ENCODE measurements around the gene ASL. TPM values are rescaled to one million over a fixed set of nuclear protein-coding genes. Genes with fewer than 3 reads are reported as not detected.
"Not testable (repeated sequence)": the region's sequence is repeated elsewhere in the genome, so short reads cannot be mapped to it uniquely, and the experiment has no call there.

The ASL gene
- total RNA-seq, 1 experiment from 2014 or later: 19.0 TPM

DNA sequence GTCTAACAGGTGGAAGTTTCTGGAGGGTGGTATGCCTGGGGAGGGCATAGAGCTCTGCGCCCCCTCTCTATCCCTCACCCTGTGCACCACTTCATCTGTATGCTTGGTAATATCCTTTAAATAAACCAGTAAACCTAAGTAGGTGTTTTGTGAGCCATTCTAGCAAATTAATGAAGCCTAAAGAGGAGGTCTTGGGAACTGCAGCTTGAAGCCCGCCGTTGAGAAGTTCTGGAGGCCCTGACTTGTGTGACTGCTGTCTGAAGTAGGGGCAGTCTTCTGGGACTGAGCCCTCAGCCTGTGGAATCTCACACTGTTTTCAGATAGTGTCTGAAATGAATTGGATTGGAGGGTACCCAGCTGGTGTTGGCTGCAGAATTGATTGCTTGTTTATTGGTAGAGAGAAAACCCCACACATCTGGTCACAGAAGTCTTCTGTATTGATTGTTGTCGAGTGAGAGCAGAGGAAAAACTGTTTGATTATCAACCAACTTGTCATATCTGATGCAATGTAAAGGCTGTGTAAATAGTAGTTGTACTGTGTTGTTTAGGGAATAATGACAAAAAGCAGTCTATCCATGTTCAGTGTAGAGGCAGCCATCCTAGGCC, 43.7 kb downstream of the ASL start:
- Histone ChIP-seq H3K9me3 (ENCODE audit: insufficient read depth, low read depth) (no peaks in the 10 kb centered on the region), H3K27me3 (ENCODE audit: insufficient read depth, low read depth) (no peaks in the 10 kb centered on the region), H3K4me3 (no peak overlapping the region), H3K4me1 (replicated peaks; ENCODE audit: insufficient read depth) (peaks cover 8% of the 10 kb centered on the region), H3K36me3 (ENCODE audit: low read depth) (peaks cover 6% of the 10 kb centered on the region; the same call in 1 of the 2 replicates), H4K20me1 (ENCODE audit: insufficient read depth) (peaks cover 63% of the 10 kb centered on the region), H3K4me2 (no peak overlapping the region), H3F3A (ENCODE audit: insufficient read depth, low read depth) (0 out of 2 replicates have a peak, but pooled peaks cover 3% of the 10 kb centered on the region), H2AFZ (no peak overlapping the region), H3K9me2 (ENCODE audit: insufficient read depth) (no peaks in the 10 kb centered on the region), H3K79me2 (ENCODE audit: low read depth) (peaks cover 85% of the 10 kb centered on the region), H3K27ac (no peak overlapping the region)
- no TSS peak for BruUV-seq (replicated peaks)
- TF ChIP-seq CTCF (conservative IDR thresholded peaks at IDR 0.05): no peak
- TF ChIP-seq EZH2 (IDR thresholded peaks at IDR 0.05; ENCODE audit: low read depth): no peak
- intact Hi-C loops (cut with micrococcal nuclease; ENCODE audit: unreplicated experiment): no loop called here
- CTCF ChIA-PET: no interaction called here
- POLR2A ChIA-PET (ENCODE audit: unreplicated experiment): no interaction called here
- DNase-seq: no peak

DNA sequence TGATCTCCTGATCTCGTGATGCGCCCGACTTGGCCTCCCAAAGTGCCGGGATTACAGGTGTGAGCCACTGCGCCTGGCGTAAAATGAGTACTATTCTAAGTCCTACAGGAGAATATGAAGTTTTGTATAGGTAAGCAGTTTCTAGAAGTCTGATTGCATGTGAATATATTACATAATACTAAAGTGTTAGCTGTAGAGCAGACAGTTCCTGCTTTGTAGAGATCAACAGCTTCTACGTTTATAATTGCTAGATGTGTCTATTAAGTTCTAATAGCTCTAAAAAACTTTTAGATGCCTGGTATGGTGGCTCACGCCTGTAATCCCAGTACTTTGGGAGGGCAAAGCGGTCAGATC, 47.5 kb downstream of the ASL start:
- intact Hi-C loops (cut with micrococcal nuclease; ENCODE audit: unreplicated experiment): no loop called here
- Histone ChIP-seq H3K9me2 (ENCODE audit: insufficient read depth) (no peaks in the 10 kb centered on the region), H3K4me1 (replicated peaks; ENCODE audit: insufficient read depth) (no peaks in the 10 kb centered on the region), H2AFZ (no peak overlapping the region), H3K4me3 (no peak overlapping the region), H3K79me2 (ENCODE audit: low read depth) (peaks cover 69% of the 10 kb centered on the region), H3K27ac (no peak overlapping the region), H3K27me3 (ENCODE audit: insufficient read depth, low read depth) (no peaks in the 10 kb centered on the region), H4K20me1 (ENCODE audit: insufficient read depth) (peaks cover 57% of the 10 kb centered on the region), H3K36me3 (ENCODE audit: low read depth) (peaks cover 4% of the 10 kb centered on the region; the same call in 1 of the 2 replicates), H3F3A (ENCODE audit: insufficient read depth, low read depth) (0 out of 2 replicates have a peak, but pooled peaks cover 3% of the 10 kb centered on the region), H3K4me2 (no peak overlapping the region), H3K9me3 (ENCODE audit: insufficient read depth, low read depth) (no peaks in the 10 kb centered on the region)
- TF ChIP-seq EZH2 (IDR thresholded peaks at IDR 0.05; ENCODE audit: low read depth) (no peak), CTCF (conservative IDR thresholded peaks at IDR 0.05) (no peak)
- no peak for DNase-seq
- ChIA-PET CTCF (no interaction called here), POLR2A (ENCODE audit: unreplicated experiment) (no interaction called here)
- no TSS peak for BruUV-seq (replicated peaks)

- Histone ChIP-seq H4K20me1 (ENCODE audit: insufficient read depth) (peaks cover 45% of the 10 kb centered on the region), H3K79me2 (ENCODE audit: low read depth) (peaks cover 59% of the 10 kb centered on the region)
- H3K4me2 ChIP-seq; DNase-seq; H3F3A ChIP-seq (ENCODE audit: insufficient read depth, low read depth); H2AFZ ChIP-seq; H3K9me3 ChIP-seq (ENCODE audit: insufficient read depth, low read depth); H3K27me3 ChIP-seq (ENCODE audit: insufficient read depth, low read depth); intact Hi-C loops (cut with micrococcal nuclease; ENCODE audit: unreplicated experiment); H3K9me2 ChIP-seq (ENCODE audit: insufficient read depth); POLR2A ChIA-PET (ENCODE audit: unreplicated experiment); CTCF ChIA-PET; H3K4me3 ChIP-seq; H3K4me1 ChIP-seq (replicated peaks; ENCODE audit: insufficient read depth); H3K36me3 ChIP-seq (ENCODE audit: low read depth); H3K27ac ChIP-seq; BruUV-seq (replicated peaks): not testable (repeated sequence)
Observed at GRCh38 chr7:66124569-66124861, 48.9 kb downstream of the ASL start.

- POLR2A ChIA-PET (ENCODE audit: unreplicated experiment): no interaction called here
- no peak overlapping the region for H3K27ac ChIP-seq
- TF ChIP-seq CTCF (conservative IDR thresholded peaks at IDR 0.05) (no peak), EZH2 (IDR thresholded peaks at IDR 0.05; ENCODE audit: low read depth) (no peak)
- intact Hi-C loops (cut with micrococcal nuclease; ENCODE audit: unreplicated experiment): no loop called here
- no peak overlapping the region for H2AFZ ChIP-seq
- H3K4me2 ChIP-seq: no peak overlapping the region
- no peaks in the 10 kb centered on the region for H3K9me2 ChIP-seq (ENCODE audit: insufficient read depth)
- no peaks in the 10 kb centered on the region for H3K4me1 ChIP-seq (replicated peaks; ENCODE audit: insufficient read depth)
- DNase-seq: no peak
- CTCF ChIA-PET: no interaction called here
- H3K27me3 ChIP-seq (ENCODE audit: insufficient read depth, low read depth): no peaks in the 10 kb centered on the region
- peaks cover 4% of the 10 kb centered on the region; the same call in 1 of the 2 replicates for H3K36me3 ChIP-seq (ENCODE audit: low read depth)
- BruUV-seq (replicated peaks): no TSS peak
- no peak overlapping the region for H3K4me3 ChIP-seq
- no peaks in the 10 kb centered on the region for H3K9me3 ChIP-seq (ENCODE audit: insufficient read depth, low read depth)
- H3F3A ChIP-seq (ENCODE audit: insufficient read depth, low read depth): 0 out of 2 replicates have a peak, but pooled peaks cover 3% of the 10 kb centered on the region
- peaks cover 53% of the 10 kb centered on the region for H3K79me2 ChIP-seq (ENCODE audit: low read depth)
- peaks cover 38% of the 10 kb centered on the region for H4K20me1 ChIP-seq (ENCODE audit: insufficient read depth)
Observed at GRCh38 chr7:66125052-66125694, 49.6 kb downstream of the ASL start.

GRCh38 chr7:66125781-66126352, 50.2 kb downstream of the ASL start:
- H3K27ac ChIP-seq: not testable (repeated sequence)

More at GRCh38 chr7:66125781-66126352, 50.2 kb downstream of the ASL start:
- H3K4me1 ChIP-seq (replicated peaks; ENCODE audit: insufficient read depth); H3K36me3 ChIP-seq (ENCODE audit: low read depth); CTCF ChIA-PET; H3K9me3 ChIP-seq (ENCODE audit: insufficient read depth, low read depth); H3K27me3 ChIP-seq (ENCODE audit: insufficient read depth, low read depth); DNase-seq; H2AFZ ChIP-seq; H3F3A ChIP-seq (ENCODE audit: insufficient read depth, low read depth); intact Hi-C loops (cut with micrococcal nuclease; ENCODE audit: unreplicated experiment); POLR2A ChIA-PET (ENCODE audit: unreplicated experiment); H3K4me3 ChIP-seq; BruUV-seq (replicated peaks); H3K4me2 ChIP-seq; H3K9me2 ChIP-seq (ENCODE audit: insufficient read depth): not testable (repeated sequence)
- Histone ChIP-seq H3K79me2 (ENCODE audit: low read depth) (peaks cover 49% of the 10 kb centered on the region), H4K20me1 (ENCODE audit: insufficient read depth) (peaks cover 38% of the 10 kb centered on the region)

Data from PC-9 (cell line).